Superior temporal gyrus (tissue), 1 donor: ENCODE measurements around the gene CCDC107.
A peak's percentile ranks its signal among the peaks of the same experiment; 100 is the strongest.
"Not testable (repeated sequence)": the region's sequence is repeated elsewhere in the genome, so short reads cannot be mapped to it uniquely, and the experiment has no call there.

Source experiments
- DNase-seq: peaks from one replicate; pipeline ENCODE4 v3.0.0-alpha.2; 2016; ENCODE audit errors: extremely low spot score

CCDC107 gene

DNA sequence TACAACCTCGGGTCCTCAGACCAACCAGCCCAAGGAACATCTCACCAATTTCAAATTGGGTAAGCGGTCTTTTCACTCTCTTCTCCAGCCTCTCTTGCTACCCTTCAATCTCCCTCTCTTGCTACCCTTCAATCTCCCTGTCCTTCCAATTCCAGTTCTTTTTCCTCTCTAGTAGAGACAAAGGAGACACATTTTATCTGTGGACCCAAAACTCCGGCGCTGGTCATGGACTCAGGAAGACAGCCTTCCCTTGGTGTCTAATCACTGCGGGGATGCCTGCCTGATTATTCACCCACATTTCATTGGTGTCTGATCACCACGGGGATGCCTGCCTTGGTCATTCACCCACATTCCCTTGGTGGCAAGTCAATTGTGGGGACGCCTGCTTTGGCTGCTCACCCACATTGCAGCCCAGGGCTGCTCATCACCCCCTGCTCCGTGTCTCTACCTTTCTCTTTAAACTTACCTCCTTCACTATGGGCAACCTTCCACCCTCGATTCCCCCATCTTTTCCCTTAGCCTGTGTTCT lies 20.6 kb upstream of the CCDC107 start:
- DNase-seq = not testable (repeated sequence)

DNA sequence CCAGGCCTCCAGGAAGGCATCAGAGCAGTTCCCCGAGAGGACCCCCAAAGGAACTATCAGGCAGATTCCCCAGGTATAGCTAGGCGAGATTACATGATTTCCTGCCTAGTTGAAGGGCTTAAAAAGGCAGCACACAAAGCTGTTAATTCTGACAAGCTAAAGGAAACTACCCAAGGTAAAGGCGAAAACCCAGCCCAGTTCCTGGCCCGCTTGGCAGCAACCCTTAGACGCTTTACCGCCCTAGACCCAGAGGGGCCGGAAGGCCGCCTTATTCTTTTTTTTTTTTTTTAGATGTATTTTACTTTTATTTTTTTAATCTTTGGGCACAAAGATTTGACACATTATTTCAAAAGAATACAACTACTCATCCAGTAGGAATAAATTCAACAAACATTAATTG lies 19.3 kb upstream of the CCDC107 start:
- DNase-seq = not testable (repeated sequence)

DNA sequence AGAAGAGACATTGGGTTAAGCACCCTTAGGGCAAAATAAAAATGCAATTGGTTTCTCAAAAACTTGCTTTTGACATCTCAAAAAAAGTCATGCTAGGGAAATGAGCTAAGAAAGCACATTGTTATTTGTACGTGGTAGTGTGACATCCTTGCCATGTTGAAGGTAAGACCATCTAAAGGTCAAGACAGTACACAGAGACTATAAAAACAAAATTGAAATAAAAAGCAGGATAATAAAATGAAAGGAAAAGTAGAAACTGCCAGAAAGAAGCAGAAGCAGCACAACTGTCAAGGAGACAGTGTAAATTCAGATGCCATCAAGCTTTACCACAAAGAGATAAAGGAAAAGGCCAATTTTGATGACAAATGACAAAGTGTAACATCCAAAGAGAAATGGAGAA lies 18.9 kb upstream of the CCDC107 start:
- DNase-seq = not testable (repeated sequence)

DNA sequence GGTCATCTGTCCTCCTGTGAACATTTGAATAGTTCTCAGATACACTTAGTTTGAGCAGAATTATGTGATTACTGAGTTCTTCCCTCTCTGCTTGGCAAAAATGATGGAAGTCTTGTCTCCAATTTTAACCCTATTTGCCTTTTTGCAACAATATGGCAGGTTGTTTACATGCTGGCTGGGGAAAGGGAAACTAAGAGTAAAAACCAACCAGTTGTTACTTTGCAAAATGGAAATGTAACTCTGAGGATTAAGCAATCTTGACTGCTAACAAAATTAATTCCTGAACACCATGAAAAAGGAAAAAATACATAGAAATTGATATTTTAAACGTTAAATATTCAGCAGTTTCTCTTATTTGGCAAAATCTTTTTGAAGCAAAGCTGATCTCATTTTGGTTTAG lies 18.5 kb upstream of the CCDC107 start:
- DNase-seq = no peak

DNA sequence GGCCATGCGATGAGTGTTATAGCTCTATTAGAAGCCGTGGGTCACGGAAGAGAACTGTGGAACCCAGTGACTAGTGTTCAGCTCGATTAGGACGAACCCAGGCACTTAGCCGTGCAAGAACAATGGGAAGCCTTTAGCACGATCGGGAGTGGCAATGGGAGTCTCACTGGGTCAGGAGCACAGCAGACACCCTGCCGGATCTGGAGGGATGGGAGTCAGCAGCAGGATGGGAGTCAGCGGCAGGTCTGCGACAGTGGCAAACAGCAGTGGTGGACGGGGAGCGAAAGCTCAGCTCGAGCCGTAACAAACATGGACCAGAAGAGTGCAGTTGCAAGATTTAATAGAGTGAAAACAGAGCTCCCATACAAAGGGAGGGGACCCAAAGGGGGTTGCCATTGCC lies 17.7 kb upstream of the CCDC107 start:
- DNase-seq = not testable (repeated sequence)

DNA sequence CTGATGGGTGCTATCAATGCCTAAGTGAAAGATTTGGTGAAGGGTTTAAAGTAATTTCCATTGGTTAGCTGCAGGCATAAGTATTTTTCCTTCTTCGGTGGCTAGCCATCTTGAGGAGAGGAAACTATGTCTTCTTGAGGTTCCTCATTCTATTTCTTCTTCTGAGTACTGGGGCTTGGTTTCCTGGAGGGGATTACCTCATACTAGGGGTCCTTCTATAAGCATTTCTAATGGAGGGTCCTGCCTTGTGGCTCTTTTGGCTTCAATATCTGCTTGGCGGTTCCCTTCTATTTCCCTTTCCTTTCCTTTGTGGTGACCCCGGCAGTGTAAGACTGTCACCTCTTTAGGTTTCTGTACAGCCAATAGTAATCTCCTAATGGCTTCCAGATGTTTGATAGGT lies 16.6 kb upstream of the CCDC107 start:
- DNase-seq = not testable (repeated sequence)

DNA sequence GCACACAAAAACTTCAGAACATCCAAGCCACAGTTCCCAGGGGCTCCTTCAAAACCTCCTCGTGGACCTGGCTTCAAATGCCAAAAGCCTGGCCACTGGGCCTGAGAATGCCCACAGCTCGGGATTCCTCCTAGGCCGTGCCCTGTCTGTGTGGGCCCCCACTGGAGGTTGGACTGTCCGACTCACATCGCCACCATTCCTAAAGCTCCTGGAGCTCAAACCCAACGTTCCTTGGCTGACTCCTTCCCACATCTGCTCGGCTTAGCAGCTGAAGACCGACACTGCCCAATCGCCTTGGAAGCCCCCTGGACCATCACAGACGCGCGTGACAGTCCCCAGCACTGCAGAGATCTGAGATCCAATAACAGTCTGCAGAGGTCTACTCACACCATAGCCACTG lies 15.0 kb upstream of the CCDC107 start:
- DNase-seq = no peak

DNA sequence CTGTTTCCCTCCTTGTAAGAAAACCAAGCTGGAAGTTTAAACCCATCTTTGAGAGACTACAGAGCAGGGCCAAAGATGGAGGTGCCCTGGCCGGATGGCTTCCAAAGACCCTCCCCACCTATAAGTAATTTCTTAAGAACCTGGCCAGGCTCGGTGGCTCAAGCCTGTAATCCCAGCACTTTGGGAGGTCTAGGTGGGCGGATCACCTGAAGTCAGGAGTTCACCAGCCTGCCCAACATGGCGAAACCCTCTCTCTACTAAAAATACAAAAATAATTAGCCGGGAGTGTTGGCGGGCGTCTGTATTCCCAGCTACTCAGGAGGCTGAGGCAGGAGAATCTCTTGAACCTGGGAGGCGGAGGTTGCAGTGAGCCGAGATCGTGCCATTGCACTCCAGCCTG lies 12.4 kb upstream of the CCDC107 start:
- DNase-seq = not testable (repeated sequence)

DNA sequence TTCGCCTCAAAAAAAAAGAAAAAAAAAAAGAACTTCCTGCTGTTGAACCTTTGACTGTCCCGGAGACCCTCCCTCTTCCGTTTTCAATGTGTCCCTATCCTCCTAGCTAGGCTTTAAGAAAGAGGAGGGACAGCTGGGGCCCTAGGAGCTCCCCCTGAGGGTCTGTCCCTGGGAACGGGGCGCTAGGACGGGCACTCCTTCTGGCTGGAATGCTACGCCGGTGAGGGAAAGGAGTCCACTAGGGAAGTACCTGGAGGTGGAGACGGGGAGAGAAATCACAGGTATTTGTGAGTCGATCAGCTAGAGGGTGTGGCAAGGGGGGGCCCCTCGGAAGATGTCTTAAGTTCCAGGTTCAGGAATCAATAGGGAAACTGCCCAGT lies 11.9 kb upstream of the CCDC107 start:
- DNase-seq = no peak

DNA sequence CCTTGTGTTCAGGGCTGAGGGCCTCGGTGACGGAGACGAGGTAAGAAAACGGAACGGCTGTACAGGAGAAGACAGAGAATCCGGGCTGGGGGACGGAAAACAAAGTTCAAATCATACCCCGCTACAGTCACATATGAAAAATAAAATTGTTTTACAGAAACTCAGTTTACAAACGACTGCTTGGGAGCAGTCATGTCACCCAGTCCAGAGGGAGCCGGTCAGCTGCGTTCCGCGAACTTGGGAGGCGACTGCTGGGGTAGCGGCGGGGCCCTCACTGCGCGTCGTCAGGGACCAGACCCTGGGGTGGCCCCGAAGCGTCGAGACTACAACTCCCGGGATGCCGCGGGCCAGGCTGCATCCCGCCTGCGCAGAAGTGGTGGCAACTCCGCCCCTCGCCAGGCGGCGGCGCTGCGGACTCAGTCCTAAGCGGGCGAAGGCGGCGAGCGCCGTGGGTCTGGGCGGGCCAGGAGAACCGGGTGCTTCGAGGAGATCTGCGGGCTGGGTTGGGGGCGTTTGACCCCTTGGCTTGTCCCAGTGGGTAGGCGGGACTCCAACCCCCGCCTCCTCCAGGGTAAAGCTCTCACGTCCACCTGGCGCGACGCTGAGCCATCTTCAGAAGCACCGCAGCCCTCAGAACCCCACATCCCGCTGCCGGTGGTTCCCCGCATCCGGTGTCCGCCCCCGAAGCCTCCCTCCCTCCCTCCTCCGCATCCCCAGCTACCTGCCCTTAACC lies 11.4 kb upstream of the CCDC107 start:
- DNase-seq = peak; percentile 92

DNA sequence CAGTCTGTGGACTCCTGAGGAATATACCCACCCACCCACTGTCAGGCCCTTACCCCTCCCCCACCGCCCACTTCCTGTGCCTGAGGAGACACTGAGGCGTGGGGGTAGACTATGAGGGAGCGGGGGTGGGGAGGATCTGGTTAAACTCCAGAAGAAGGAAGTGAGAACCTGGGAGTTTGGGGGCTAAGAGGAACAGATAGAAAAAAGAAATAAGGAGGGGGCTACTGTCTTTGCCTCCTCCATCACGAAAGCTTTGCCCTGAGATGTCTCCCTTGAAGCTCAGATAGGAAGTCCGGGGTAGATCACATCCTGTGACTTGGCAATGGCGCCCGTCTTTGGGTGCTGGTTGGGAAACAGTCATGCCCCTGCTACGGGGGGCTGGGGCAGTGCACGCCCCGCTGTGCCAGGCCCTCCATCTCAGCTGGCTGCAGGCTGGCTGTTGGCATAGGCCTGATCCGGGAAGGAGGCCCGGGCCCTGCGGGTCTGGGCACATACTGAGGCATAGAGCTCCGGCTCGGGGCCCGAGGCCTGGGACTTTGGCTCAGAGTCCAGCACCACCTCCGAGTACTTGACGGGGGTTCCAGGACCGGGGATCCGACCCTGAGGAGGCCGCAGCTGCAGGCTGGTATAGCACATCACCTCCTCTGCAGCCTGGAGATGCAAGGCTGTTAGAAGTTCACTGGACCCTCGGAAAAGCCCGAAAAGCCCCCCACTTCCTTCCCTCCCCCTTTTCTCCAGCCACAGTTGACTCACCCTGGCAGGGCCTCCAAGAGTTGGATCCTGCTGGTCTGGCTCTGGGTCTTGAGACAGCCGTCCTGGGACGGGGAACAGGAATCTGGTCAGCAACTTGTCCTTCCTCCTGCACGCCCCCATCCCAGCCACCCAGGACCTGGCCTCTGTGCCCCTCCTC lies 8.4 kb upstream of the CCDC107 start:
- no peak for DNase-seq

DNA sequence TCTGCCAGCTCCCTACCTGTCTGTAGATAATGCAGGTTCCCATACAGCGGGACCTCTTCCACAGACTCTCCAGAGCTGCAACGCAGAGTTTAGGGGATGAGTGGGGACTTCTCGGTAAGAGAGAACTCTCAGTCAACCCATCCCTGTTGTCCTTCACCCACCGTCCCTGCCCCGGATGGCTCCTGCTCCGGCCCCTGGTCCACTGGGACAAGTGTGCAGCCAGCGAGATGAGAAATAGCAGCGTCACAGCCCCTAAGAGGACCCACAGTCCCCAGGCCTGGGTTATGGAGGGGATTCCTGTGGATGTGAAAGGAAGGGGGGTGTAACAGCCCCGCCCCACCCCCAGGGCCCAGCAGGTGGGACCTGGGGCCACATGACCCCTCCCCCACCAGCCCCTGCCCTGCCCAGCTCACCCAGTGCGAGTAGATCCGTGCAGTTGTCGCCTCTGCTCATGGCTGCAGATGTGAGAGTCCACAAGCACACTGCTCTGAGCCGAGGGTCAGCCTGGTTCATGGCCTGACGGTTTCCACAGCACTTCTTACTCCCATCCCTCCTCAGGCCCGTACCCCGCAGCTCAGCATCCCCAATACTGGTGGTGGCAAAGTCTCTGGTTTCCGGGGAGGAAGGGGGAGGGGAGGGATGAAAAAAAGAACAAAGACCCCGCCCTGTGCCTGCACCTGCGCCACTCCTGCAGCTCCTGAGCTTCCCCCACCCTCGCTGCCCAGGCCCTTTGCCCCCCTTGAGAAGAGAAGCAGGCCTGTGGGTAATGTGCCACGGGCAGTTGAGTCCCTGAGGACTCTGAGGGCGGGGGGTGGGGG lies 7.5 kb upstream of the CCDC107 start, which contains the start of gene SIT1:
Gene SIT1 (minus strand): TSS at position 591 of the 818 bp plus-strand sequence. CDS start 78 bp downstream, at position 513.
- DNase-seq = no peak

DNA sequence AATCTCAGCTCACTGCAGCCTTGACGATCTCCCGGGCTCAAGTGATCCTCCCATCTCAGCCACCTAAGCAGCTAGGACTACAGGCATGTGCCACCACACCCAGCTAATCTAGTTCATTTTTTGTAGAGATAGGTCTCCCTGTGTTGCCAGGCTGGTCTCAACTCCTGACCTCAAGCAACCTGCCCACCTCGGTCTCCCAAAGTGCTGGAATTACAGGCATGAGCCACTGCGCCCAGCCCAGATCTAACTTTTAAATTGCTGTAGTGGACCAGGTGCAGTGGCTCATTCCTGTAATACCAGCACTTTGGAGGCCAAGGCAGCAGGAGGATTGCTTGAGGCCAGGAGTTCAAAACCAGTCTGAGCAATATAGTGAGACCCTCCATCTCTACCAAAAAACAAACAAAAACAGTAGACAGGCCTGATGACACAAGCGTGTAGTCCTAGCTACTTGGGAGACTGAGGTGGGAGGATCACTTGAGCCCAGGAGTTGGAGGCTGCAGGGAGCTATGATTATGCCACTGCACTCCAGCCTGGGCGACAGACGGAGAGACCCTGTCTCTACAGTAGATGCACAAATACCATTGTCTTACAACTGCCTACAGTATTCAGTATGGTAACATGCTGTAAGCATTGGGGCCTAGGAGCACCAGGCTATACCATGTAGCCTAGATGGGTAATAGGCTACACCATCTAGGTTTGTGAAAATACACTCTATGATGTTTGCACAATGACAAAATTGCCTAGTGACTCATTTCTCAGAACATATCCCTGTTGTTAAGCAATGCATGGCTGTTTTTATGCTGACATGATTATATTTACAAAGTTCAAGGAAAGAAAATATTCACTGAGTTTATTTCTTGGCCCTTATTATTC lies 5.9 kb upstream of the CCDC107 start:
- DNase-seq = no peak

DNA sequence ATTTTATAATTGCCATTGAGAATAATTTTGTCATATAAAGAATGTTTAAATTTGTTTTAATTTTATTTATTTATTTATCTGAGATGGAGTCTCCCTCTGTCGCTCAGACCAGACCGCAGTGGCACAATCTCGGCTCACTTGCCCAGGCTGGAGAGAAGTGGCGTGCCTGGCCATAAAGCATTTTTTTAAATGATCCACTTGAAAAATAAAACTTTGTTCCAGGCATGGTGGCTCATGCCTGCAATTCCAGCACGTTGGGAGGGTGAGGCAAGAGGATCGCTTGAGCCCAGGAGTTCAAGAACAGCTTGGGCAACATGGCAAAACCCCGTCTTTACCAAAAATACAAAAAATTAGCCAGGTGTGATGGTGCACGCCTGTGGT lies 5.3 kb upstream of the CCDC107 start:
- no peak for DNase-seq

DNA sequence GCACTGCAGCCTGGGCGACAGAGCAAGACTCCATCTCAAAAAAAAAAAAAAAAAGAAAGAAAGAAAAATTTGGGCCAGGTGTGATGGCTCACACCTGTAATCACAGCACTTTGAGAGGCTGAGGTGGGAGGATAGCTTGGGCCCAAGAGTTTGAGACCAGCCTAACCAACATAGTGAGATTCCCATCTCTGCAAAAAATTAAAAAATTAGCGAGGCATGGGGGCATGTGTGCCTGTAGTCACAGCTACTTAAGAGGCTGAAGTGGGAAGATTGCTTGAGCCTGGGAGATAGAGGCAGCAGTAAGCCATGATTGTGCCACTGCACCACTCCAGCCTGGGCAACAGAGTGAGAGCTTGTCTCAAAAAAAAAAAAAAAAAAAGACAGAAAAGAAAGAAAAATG lies 4.5 kb upstream of the CCDC107 start:
- DNase-seq = no peak

DNA sequence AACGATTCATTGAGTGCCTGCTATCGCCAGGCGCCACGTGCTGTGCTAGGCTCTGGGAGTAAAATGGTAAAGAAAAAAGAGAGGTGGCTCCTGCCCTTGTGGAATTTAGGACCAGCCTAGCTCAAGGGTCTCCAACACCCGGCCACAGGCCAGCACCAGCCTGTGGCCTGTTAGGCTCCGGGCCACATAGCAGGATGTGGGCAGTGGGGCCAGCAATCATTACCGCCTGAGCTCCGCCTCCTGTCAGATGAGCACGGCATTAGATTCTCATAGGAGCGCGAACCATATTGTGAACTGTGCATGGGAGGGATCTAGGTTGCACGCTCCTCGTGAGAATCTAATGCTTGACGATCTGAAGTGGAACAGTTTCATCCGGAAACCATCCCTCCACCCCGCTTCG lies 1.7 kb upstream of the CCDC107 start:
- DNase-seq = no peak

DNA sequence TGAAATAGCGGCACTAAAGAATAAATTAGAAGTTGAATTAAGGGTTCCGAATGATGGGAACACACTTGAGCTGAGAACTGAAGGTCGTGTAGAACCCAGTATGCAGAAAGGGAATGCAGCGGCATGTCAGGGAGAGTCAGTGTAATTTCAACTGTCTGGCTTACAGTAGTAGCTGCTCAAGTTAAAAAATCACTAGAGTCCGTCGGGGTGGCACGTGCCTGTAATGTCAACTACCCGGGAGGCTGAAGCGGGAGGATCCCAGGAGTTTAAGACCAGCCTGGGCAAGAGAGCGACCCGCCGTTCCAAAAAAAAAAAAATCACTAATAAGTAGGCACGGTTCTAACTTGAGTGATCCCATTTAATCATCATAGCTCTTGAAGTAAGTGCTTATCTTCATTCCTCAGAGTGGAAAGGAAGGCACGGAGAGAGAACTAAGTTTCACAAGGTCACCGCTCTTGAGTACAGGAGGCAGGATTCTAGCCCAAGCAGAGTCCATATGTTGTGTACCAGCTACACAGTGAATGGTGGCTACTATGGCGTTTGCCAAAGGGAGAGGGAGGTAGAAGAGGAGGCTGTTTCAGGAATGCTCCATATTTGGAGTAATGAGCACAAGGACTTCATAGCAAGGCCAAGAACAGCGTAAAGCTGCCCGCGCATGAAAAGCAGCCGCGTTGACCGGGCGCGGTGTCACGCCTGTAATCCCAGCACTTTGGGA lies 1.1 kb upstream of the CCDC107 start:
- DNase-seq = peak; percentile 59

DNA sequence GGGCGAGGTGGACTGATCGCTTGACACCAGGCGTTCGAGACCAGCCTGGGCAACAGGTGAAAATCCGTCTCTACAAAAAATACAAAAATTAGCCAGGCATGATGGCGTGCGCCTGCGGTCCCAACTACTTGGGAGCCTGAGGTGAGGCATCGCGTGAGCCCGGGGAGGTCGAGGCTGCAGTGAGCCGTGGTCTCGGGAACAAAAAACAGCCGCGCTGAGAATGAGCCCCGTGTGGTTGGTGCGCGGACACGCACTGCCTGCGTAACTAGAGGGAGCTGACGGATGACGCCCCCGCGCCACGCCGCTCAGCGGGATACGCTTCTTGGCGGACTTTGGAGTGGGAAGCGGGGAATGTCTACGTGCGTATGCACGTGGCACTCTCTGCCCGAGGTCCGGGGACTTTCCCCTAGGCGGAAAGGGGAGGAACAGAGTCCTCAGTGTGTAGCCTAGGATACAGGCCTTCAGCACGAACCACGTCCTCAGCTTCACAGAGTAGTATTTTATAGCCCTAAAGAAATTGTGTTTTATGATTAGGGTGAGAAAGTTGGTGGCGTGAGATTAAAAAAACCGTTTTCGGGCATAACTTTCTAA lies 451 bp upstream of the CCDC107 start, which contains the start of gene RMRP:
Gene RMRP (minus strand): TSS at position 474 of the 591 bp plus-strand sequence.
- peak; percentile 99 for DNase-seq

DNA sequence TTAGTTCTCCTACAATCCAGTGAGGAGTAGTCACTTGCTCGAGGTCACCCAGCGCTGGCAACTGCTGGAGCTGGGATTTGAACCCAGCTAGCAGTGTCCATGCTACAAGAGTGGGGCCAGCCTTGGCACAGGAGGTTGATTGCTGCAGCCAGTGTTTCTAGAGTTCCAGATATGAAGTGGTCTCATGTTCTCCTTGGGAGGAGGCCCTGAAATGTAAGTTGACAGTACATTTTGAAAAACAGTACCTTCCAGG lies 802 bp downstream of the CCDC107 start:
- DNase-seq = peak; percentile 41

DNA sequence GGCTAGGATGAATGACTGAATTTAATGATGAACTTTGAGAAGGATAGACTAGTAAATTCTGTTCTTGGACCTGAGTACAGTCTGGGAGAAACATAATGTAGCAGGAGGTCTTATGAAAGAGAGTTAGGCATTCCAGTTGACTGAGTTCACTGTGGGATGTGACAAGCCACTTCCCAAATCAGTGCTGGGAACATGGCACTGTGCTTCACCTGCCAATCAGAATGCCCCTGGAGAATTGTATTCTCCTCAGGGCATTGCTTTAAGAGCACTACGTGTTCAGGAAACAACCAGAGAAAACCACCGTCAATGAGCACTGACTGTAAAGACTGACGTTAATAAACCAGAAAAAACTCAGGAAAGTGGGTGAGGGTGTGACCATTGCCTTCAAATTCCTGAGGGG lies 1.2 kb downstream of the CCDC107 start:
- no peak for DNase-seq
